A549 (cell line): Measurements from ENCODE around the gene TGFBR3. TPM values are rescaled to one million over a fixed set of nuclear protein-coding genes. Genes with fewer than 3 reads are reported as not detected.

Source experiments
- ATAC-seq, 2 experiments: fragments of 200-7000 bp in 1 of 2; fragments of >200 bp in 1 of 2; cut with Nextera tagmentation in 1 of 2; cut with Tn5 transposase in 1 of 2; 3 replicates each; pipeline versions ENCODE4 v1.8.0 to v1.9.1; 2018 to 2020; ENCODE audit warnings: mild to moderate bottlenecking in 1 of 2, moderate library complexity in 1 of 2
- CTCF ChIA-PET: fragments of 300-600 bp; sonication (Branson Sonifier 250); formaldehyde crosslinking; extraction: SDS; loops from one replicate; lab custom pipeline; 2021; ENCODE audit warnings: antibody characterized with exemption, inconsistent platforms; lab: Yijun Ruan, JAX
- POLR2A ChIA-PET: fragments of 350-600 bp; formaldehyde crosslinking; extraction: SDS; loops from one replicate; lab custom pipeline; 2021; ENCODE audit warnings: antibody characterized with exemption, inconsistent platforms; lab: Yijun Ruan, JAX
- DNase-seq, 2 experiments: peaks; one replicate each; pipeline versions ENCODE4 v3.0.0 to v3.0.0-alpha.2; 2011 to 2016; ENCODE audit warnings: low read depth in 1 of 2, low spot score in 1 of 2
- FAIRE-seq: peaks from 2 replicates; lab custom pipeline; 2011; peaks lifted over from hg19 to GRCh38; lab: Jason Lieb, UNC
- H3K27ac ChIP-seq, 2 experiments: fragments of >200 bp; sonication (Bioruptor Twin); formaldehyde crosslinking; 3 replicates each; pipeline ENCODE4 v1.5.1; 2016 to 2017
- H3K4me1 ChIP-seq: fragments of >200 bp; sonication (Bioruptor Twin); formaldehyde crosslinking; 3 replicates; pipeline ENCODE4 v1.6.1; 2016
- H3K4me2 ChIP-seq: fragments of >200 bp; sonication (Bioruptor Twin); formaldehyde crosslinking; 3 replicates; pipeline ENCODE4 v1.6.1; 2016
- H3K4me3 ChIP-seq: fragments of >200 bp; sonication (Bioruptor Twin); formaldehyde crosslinking; 3 replicates; pipeline ENCODE4 v1.5.1; 2016
- H3K9me3 ChIP-seq: fragments of >200 bp; sonication (Bioruptor Twin); formaldehyde crosslinking; 3 replicates; pipeline ENCODE4 v1.6.1; 2016
- CBX2 ChIP-seq: fragments of 200-600 bp; sonication (generic); IDR thresholded peaks from 2 replicates; pipeline ENCODE4 v1.6.1; 2016; ENCODE audit warnings: low read depth, mild to moderate bottlenecking, borderline replicate concordance
- CEBPB ChIP-seq, 2 experiments: fragments of >200 bp in 1 of 2; sonication (Bioruptor Twin) in 1 of 2; formaldehyde crosslinking in 1 of 2; IDR thresholded peaks; 2 replicates each; pipeline ENCODE4 v1.6.1; 2012 to 2016
- CHD2 ChIP-seq: fragments of 150-350 bp; IDR thresholded peaks from 2 replicates; pipeline ENCODE4 v1.6.1; 2014; ENCODE audit warnings: low read length; ENCODE audit not compliant: partially characterized antibody
- CHD4 ChIP-seq: fragments of 200-600 bp; sonication (generic); IDR thresholded peaks from 2 replicates; pipeline ENCODE4 v1.6.1; 2016; ENCODE audit warnings: antibody characterized with exemption, mild to moderate bottlenecking, borderline replicate concordance
- EHF ChIP-seq: fragments of 250-450 bp; sonication (Bioruptor Pico); IDR thresholded peaks from 2 replicates; pipeline ENCODE4 v1.5.0; 2020; ENCODE audit warnings: mild to moderate bottlenecking
- EHMT2 ChIP-seq: fragments of 200-600 bp; sonication (generic); IDR thresholded peaks from 2 replicates; pipeline ENCODE4 v1.6.1; 2016; ENCODE audit warnings: antibody characterized with exemption, low read depth, mild to moderate bottlenecking, moderate library complexity
- EP300 ChIP-seq, 2 experiments: fragments of >200 bp; sonication (Bioruptor Twin); formaldehyde crosslinking; IDR thresholded peaks; 2 replicates in 1 of 2; 3 replicates in 1 of 2; pipeline ENCODE4 v1.6.1; 2016 to 2017
- ESRRA ChIP-seq: fragments of 150-350 bp; IDR thresholded peaks from 2 replicates; pipeline ENCODE4 v1.6.1; 2014; ENCODE audit warnings: mild to moderate bottlenecking, low read length, borderline replicate concordance
- FOXS1 ChIP-seq: fragments of 250-450 bp; sonication (Bioruptor Pico); IDR thresholded peaks from 2 replicates; pipeline ENCODE4 v1.5.0; 2020; ENCODE audit warnings: mild to moderate bottlenecking, moderate library complexity
- HDAC2 ChIP-seq: fragments of 200-600 bp; sonication (generic); IDR thresholded peaks from 2 replicates; pipeline ENCODE4 v1.6.1; 2016
- HEYL ChIP-seq: fragments of 250-450 bp; sonication (Bioruptor Pico); IDR thresholded peaks from 2 replicates; pipeline ENCODE4 v1.8.0; 2021; ENCODE audit warnings: mild to moderate bottlenecking, moderate library complexity
- HOXB13 ChIP-seq: fragments of 250-450 bp; sonication (Bioruptor Pico); IDR thresholded peaks from 2 replicates; pipeline ENCODE4 v1.5.0; 2020; ENCODE audit warnings: low read depth, mild to moderate bottlenecking, moderate library complexity
- HOXB5 ChIP-seq: fragments of 250-450 bp; sonication (Bioruptor Pico); IDR thresholded peaks from 2 replicates; pipeline ENCODE4 v1.5.0; 2020; ENCODE audit warnings: mild to moderate bottlenecking, moderate library complexity
- JUN ChIP-seq, 2 experiments: fragments of >200 bp; sonication (Bioruptor Twin); formaldehyde crosslinking; IDR thresholded peaks; 2 replicates in 1 of 2; 3 replicates in 1 of 2; pipeline ENCODE4 v1.6.1; 2016 to 2017
- JUNB ChIP-seq: fragments of >200 bp; sonication (Bioruptor Twin); formaldehyde crosslinking; IDR thresholded peaks from 2 replicates; pipeline ENCODE4 v1.6.1; 2016
- KDM5A ChIP-seq: fragments of 200-600 bp; sonication (generic); IDR thresholded peaks from 2 replicates; pipeline ENCODE4 v1.6.1; 2016; ENCODE audit warnings: antibody characterized with exemption, mild to moderate bottlenecking
- MAFK ChIP-seq: fragments of 450-650 bp; IDR thresholded peaks from 2 replicates; pipeline ENCODE4 v1.6.1; 2014; ENCODE audit not compliant: partially characterized antibody
- NFE2L2 ChIP-seq: fragments of 150-350 bp; conservative IDR thresholded peaks from 2 replicates; pipeline ENCODE4 v1.6.1; 2014; ENCODE audit warnings: low read length
- PHF8 ChIP-seq: fragments of 200-600 bp; sonication (generic); IDR thresholded peaks from 2 replicates; pipeline ENCODE4 v1.6.1; 2016; ENCODE audit warnings: low read depth, mild to moderate bottlenecking, antibody characterized with exemption, moderate library complexity, borderline replicate concordance
- RARB ChIP-seq: fragments of 250-450 bp; sonication (Bioruptor Pico); IDR thresholded peaks from 2 replicates; pipeline ENCODE4 v1.8.0; 2021; ENCODE audit warnings: mild to moderate bottlenecking, moderate library complexity
- RCOR1 ChIP-seq: fragments of 150-350 bp; IDR thresholded peaks from 2 replicates; pipeline ENCODE4 v1.6.1; 2014; ENCODE audit warnings: antibody characterized with exemption, low read length, low read depth
- SMC3 ChIP-seq: fragments of >200 bp; sonication (Bioruptor Twin); formaldehyde crosslinking; IDR thresholded peaks from 3 replicates; pipeline ENCODE4 v1.6.1; 2018; ENCODE audit warnings: inconsistent platforms
- ZNF302 ChIP-seq: fragments of 250-450 bp; sonication (Bioruptor Pico); IDR thresholded peaks from 2 replicates; pipeline ENCODE4 v1.9.0; 2021; ENCODE audit warnings: inconsistent platforms, mild to moderate bottlenecking, moderate library complexity
- WGBS: methylation state at CpG from one replicate; pipeline ENCODE4 v1.1.6; 2017; ENCODE audit errors: missing lambda C conversion rate; 5-methylcytosine and 5-hydroxymethylcytosine counted together
- polyA plus RNA-seq, 4 experiments: library from polyadenylated mRNA; depleted of rRNA in 3 of 4; stranded (reverse); fragments of >200 nt; fragmentation: RNase III in 1 of 4; extraction: RNeasy Plus Mini Kit Qiagen cat#74134 plus additional on column Dnase treatment in 1 of 4; gene quantifications; 2 replicates in 3 of 4; 3 replicates in 1 of 4; pipeline ENCODE4 v1.2.3, GENCODE V29; 2011 to 2017
- TF ChIP-seq, protein P1 (sequence below): fragments of 200-600 bp; sonication (generic); IDR thresholded peaks from 2 replicates; pipeline ENCODE4 v1.6.1; 2016; ENCODE audit warnings: antibody characterized with exemption, mild to moderate bottlenecking, moderate library complexity
- TF ChIP-seq, protein P2 (sequence below): fragments of 150-350 bp; IDR thresholded peaks from 2 replicates; pipeline ENCODE4 v1.6.1; 2014; ENCODE audit warnings: low read depth, mild to moderate bottlenecking, low read length
- TF ChIP-seq, protein P3 (sequence below): fragments of >200 bp; sonication (Bioruptor Twin); formaldehyde crosslinking; IDR thresholded peaks from 3 replicates; pipeline ENCODE4 v1.6.1; 2016
- TF ChIP-seq, protein P4 (sequence below): IDR thresholded peaks from 2 replicates; pipeline ENCODE4 v1.6.1; 2012; ENCODE audit warnings: low read depth, borderline replicate concordance
- TF ChIP-seq, protein P5 (sequence below): fragments of >200 bp; sonication (Bioruptor Twin); formaldehyde crosslinking; IDR thresholded peaks from 3 replicates; pipeline ENCODE4 v1.5.1; 2016
- TF ChIP-seq, protein P6 (sequence below): IDR thresholded peaks from 2 replicates; pipeline ENCODE4 v1.6.1; 2012

The TGFBR3 gene
- polyA plus RNA-seq, 2 of the 4 experiments (the other 2 are of a cell fraction) = 5.0 to 8.9 TPM

DNA sequence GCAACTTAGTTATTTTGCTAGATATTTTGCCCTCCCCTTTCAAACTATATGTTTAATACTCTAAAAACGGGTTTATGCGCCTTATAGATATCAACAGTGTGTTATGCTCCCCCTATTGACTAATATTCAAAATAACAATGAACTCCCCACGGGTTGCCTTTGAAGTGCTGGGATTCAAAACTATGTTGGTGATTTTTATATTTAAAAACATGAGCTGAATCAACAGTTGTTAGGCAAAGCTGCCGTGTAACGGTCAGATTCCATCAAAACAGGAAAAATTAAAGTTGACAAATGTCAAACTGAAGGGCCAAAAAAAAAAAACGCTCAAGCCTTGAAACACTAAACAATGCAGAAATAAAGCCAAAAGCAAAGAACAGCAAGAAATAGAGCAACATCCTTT lies 2.5 kb downstream of the TGFBR3 start (continued):
- TF ChIP-seq, protein P1, sequence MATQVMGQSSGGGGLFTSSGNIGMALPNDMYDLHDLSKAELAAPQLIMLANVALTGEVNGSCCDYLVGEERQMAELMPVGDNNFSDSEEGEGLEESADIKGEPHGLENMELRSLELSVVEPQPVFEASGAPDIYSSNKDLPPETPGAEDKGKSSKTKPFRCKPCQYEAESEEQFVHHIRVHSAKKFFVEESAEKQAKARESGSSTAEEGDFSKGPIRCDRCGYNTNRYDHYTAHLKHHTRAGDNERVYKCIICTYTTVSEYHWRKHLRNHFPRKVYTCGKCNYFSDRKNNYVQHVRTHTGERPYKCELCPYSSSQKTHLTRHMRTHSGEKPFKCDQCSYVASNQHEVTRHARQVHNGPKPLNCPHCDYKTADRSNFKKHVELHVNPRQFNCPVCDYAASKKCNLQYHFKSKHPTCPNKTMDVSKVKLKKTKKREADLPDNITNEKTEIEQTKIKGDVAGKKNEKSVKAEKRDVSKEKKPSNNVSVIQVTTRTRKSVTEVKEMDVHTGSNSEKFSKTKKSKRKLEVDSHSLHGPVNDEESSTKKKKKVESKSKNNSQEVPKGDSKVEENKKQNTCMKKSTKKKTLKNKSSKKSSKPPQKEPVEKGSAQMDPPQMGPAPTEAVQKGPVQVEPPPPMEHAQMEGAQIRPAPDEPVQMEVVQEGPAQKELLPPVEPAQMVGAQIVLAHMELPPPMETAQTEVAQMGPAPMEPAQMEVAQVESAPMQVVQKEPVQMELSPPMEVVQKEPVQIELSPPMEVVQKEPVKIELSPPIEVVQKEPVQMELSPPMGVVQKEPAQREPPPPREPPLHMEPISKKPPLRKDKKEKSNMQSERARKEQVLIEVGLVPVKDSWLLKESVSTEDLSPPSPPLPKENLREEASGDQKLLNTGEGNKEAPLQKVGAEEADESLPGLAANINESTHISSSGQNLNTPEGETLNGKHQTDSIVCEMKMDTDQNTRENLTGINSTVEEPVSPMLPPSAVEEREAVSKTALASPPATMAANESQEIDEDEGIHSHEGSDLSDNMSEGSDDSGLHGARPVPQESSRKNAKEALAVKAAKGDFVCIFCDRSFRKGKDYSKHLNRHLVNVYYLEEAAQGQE = no peak
- TF ChIP-seq, all 56 proteins: peak for 3

DNA sequence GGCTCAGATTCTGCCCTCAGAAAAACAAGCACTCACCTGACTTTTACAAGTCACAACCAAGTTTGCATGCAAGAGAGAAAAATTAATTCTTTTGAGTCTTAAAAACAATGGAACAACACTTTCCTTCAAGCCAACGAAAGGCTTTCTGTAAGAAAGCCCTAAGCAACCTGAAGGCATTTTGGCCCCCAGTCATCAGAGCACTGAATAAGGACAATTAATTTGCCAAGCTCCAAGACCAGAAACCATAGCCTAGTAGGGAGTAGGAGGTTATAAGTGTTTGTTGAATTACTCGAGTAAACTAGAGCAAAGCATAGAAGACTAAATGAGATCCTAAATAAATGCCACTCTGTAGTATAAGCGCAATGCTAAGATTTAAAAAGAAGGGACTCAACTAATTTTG lies 4.7 kb downstream of the TGFBR3 start:
- FAIRE-seq (no peak), DNase-seq (no peak), ATAC-seq (no peak)
- CTCF ChIA-PET = no interaction called here
- Histone ChIP-seq H3K4me2 (no peak overlapping the region), H3K4me1 (peaks cover 44% of the 10 kb centered on the region), H3K27ac (no peak overlapping the region), H3K9me3 (no peaks in the 10 kb centered on the region), H3K4me3 (no peak overlapping the region)
- TF ChIP-seq, protein P2, sequence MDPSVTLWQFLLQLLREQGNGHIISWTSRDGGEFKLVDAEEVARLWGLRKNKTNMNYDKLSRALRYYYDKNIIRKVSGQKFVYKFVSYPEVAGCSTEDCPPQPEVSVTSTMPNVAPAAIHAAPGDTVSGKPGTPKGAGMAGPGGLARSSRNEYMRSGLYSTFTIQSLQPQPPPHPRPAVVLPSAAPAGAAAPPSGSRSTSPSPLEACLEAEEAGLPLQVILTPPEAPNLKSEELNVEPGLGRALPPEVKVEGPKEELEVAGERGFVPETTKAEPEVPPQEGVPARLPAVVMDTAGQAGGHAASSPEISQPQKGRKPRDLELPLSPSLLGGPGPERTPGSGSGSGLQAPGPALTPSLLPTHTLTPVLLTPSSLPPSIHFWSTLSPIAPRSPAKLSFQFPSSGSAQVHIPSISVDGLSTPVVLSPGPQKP = no peak
- TF ChIP-seq KDM5A = no peak
- TF ChIP-seq SMC3 = no peak
- TF ChIP-seq NFE2L2 = no peak
- no peak for TF ChIP-seq CHD4
- no peak for TF ChIP-seq CEBPB (IDR thresholded peaks at IDR 0.05)
- TF ChIP-seq, protein P3, sequence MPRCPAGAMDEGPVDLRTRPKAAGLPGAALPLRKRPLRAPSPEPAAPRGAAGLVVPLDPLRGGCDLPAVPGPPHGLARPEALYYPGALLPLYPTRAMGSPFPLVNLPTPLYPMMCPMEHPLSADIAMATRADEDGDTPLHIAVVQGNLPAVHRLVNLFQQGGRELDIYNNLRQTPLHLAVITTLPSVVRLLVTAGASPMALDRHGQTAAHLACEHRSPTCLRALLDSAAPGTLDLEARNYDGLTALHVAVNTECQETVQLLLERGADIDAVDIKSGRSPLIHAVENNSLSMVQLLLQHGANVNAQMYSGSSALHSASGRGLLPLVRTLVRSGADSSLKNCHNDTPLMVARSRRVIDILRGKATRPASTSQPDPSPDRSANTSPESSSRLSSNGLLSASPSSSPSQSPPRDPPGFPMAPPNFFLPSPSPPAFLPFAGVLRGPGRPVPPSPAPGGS = no peak
- no peak for TF ChIP-seq HEYL (CRISPR knock-in tag)
- TF ChIP-seq HOXB13 = no peak
- no peak for TF ChIP-seq ZNF302 (CRISPR knock-in tag)
- POLR2A ChIA-PET = no interaction called here
- WGBS = 72% methylated on average over 3 of the region's 3 CpGs

DNA sequence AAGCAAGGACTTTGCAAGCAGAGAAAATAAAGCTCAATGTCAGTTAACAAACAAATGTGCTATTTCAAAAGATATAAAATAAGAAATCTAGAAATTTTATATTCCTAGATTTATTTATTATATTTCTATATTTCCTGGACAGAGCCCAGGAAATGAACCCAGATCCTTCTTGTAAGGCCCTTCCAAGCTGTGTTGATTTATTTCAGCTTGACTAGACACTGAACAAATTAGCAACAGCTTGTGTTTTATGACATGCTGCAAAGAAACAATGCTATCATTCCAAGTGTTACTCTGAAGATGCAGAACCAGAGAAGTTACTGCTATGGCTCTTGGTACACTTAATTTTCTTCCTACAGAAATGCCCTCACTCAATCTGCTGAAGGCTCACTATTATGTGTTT lies 6.2 kb downstream of the TGFBR3 start:
- DNase-seq = no peak
- ChIA-PET CTCF (no interaction called here), POLR2A (no interaction called here)
- H3K9me3 ChIP-seq = no peaks in the 10 kb centered on the region
- H3K4me2 ChIP-seq = no peak overlapping the region
- H3K4me1 ChIP-seq = peaks cover 44% of the 10 kb centered on the region
- no peak overlapping the region for H3K27ac ChIP-seq
- no peak for TF ChIP-seq CHD2
- TF ChIP-seq KDM5A = no peak
- no peak for TF ChIP-seq HOXB5 (CRISPR knock-in tag)
- TF ChIP-seq HDAC2 = no peak
- TF ChIP-seq FOXS1 (CRISPR knock-in tag) = no peak
- no peak for TF ChIP-seq JUN (IDR thresholded peaks at IDR 0.05)
- no peak for TF ChIP-seq PHF8
- no peak for TF ChIP-seq RCOR1
- no peak for TF ChIP-seq EHF (CRISPR knock-in tag)
- TF ChIP-seq RARB (CRISPR knock-in tag) = no peak
- TF ChIP-seq EP300 (IDR thresholded peaks at IDR 0.05) = no peak
- TF ChIP-seq, protein P4, sequence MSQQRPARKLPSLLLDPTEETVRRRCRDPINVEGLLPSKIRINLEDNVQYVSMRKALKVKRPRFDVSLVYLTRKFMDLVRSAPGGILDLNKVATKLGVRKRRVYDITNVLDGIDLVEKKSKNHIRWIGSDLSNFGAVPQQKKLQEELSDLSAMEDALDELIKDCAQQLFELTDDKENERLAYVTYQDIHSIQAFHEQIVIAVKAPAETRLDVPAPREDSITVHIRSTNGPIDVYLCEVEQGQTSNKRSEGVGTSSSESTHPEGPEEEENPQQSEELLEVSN = no peak
- TF ChIP-seq CHD4 = no peak
- no peak for TF ChIP-seq ESRRA
- no peak for TF ChIP-seq JUNB
- TF ChIP-seq EHMT2 = no peak
- TF ChIP-seq MAFK = no peak
- TF ChIP-seq CBX2 = no peak
- TF ChIP-seq, protein P5, sequence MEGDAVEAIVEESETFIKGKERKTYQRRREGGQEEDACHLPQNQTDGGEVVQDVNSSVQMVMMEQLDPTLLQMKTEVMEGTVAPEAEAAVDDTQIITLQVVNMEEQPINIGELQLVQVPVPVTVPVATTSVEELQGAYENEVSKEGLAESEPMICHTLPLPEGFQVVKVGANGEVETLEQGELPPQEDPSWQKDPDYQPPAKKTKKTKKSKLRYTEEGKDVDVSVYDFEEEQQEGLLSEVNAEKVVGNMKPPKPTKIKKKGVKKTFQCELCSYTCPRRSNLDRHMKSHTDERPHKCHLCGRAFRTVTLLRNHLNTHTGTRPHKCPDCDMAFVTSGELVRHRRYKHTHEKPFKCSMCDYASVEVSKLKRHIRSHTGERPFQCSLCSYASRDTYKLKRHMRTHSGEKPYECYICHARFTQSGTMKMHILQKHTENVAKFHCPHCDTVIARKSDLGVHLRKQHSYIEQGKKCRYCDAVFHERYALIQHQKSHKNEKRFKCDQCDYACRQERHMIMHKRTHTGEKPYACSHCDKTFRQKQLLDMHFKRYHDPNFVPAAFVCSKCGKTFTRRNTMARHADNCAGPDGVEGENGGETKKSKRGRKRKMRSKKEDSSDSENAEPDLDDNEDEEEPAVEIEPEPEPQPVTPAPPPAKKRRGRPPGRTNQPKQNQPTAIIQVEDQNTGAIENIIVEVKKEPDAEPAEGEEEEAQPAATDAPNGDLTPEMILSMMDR = no peak
- TF ChIP-seq, protein P6, sequence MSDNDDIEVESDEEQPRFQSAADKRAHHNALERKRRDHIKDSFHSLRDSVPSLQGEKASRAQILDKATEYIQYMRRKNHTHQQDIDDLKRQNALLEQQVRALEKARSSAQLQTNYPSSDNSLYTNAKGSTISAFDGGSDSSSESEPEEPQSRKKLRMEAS = no peak
- no peak for FAIRE-seq
- H3K4me3 ChIP-seq = no peak overlapping the region
- no peak for ATAC-seq
